ENCODE data around the gene HPSE2.
A peak's percentile ranks its signal among the peaks of the same experiment; 100 is the strongest.

Gene HPSE2

DNA sequence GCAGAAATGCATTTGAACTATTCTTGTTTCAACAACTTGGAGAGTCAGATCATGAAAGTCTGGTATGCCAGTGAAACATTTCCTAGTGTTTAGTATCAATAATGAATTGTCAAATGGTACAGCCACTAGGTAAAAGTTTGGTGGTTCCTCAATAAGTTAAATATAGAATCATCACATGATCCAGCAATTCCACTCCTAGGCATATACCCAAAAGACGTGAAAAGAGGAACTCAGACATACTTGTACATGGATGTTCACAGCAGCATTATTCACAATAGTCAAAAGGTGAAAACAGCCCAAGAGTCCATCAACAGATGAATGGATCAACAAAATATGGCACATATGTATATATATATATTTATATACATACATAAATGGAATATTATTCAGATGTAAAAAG lies 721.9 kb downstream of the HPSE2 start:
- TF ChIP-seq ZFX (IDR thresholded peaks at IDR 0.05): no peak
- H3K27ac ChIP-seq: no peak overlapping the region

DNA sequence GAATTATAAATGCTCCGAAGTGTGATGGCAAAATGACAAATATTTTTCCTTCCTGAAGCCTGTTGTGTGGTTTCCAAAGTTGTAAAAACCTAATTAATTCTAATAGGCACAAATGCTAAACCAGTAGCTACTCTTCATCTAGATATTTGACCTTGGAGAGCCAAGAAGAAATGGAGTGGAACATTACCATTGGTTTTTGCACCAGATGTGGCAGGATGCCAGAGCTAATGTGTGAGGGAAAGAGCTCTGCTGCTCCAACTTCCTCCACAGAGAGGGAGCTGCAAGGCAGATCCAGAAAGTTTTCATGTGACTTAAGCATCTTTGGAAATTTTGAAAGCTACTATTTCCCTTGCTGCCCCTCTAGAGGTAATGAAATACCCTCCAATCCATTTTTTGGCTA lies 723.8 kb downstream of the HPSE2 start:
- TF ChIP-seq ZFX (IDR thresholded peaks at IDR 0.05): no peak
- TF ChIP-seq, protein P1, sequence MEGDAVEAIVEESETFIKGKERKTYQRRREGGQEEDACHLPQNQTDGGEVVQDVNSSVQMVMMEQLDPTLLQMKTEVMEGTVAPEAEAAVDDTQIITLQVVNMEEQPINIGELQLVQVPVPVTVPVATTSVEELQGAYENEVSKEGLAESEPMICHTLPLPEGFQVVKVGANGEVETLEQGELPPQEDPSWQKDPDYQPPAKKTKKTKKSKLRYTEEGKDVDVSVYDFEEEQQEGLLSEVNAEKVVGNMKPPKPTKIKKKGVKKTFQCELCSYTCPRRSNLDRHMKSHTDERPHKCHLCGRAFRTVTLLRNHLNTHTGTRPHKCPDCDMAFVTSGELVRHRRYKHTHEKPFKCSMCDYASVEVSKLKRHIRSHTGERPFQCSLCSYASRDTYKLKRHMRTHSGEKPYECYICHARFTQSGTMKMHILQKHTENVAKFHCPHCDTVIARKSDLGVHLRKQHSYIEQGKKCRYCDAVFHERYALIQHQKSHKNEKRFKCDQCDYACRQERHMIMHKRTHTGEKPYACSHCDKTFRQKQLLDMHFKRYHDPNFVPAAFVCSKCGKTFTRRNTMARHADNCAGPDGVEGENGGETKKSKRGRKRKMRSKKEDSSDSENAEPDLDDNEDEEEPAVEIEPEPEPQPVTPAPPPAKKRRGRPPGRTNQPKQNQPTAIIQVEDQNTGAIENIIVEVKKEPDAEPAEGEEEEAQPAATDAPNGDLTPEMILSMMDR (conservative IDR thresholded peaks at IDR 0.05): no peak

DNA sequence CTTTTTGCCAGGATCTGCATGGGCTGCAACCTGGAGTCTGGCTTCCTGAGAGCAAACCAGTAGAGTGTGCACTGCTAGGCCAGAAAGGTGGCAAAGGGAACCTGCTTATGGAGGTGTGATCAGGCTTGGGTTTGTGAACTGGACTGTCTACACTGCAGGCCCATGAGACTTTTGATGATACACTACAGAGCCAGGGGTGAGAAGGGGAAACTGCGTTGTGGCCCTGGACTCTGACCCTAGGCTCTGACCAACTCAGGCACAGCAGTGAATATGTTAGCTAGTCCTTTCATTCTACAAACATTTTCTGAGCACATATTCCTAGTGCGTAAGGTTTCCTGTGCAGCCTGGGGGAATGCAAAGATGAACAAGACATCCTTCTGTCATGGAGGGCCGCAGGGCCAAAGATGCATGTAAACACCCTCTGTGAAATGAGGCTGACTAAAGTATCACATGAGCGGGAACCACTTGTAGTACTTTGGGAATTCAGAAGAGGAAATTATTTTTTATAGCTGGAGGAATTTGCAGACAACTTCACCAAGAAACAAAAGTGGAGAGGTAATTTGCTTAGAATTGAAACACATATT lies 725.1 kb downstream of the HPSE2 start:
- no peak overlapping the region for H3K27ac ChIP-seq
- no peak for TF ChIP-seq ZFX (IDR thresholded peaks at IDR 0.05)
- TF ChIP-seq, protein P1 (conservative IDR thresholded peaks at IDR 0.05): no peak

More for the DNA sequence above, 723.8 kb downstream of the HPSE2 start:
- H3K27ac ChIP-seq: no peak overlapping the region

DNA sequence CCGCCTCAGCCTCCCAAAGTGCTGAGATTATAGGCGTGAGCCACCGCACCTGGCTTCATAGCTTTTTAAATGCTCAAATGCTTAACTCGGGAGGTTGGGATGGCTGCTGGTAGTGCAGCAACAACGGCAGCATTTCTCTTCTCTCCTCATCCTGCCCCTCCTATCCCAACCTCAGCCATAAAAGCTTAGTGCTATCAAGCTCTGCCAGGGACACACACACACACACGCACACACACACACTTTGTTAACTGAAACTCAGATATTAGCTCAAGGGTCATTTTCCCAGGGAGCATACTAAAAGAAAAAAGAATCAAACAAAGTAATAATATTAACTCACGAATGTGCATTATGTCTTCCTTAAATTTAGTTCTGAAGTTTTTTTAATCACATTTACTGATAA lies 725.9 kb downstream of the HPSE2 start:
- TF ChIP-seq ZFX (IDR thresholded peaks at IDR 0.05): no peak
- TF ChIP-seq, protein P1 (conservative IDR thresholded peaks at IDR 0.05): no peak
- H3K27ac ChIP-seq: no peak overlapping the region

DNA sequence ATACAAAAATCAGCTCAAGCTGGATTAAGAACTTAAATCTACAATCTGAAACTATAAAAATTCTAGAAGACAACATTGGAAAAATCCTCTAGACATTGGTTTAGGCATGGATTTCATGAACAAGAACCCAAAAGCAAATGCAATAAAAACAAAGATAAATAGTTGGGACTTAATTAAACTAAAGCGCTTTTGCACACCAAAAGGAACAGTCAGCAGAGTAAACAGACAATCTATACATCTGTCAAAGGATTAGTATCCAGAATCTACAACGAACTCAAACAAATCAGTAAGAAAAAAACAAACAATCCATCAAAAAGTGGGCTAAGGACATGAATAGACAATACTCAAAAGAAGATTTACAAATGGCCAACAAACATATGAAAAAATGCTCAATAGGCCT lies 733.1 kb downstream of the HPSE2 start:
- peak overlapping the region; percentile 36; the same call in 1 of the 2 replicates for H3K27ac ChIP-seq

DNA sequence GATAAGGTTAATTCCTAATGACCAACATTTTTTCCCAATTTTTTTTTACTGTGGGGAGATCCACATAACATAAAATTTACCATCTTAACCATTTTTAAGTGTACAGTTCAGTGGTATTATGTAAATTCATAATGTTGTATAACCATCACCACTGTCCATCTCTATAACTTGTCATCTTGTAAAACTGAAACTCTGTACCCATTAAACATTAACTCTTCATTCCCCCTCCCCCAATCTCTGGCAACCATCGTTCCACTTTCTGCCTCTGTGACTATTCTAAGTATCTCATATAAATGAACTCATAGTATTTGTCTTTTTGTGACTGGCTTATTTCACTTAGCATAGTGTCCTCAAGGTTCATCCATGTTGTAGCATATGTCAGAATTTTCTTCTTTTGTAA lies 742.9 kb downstream of the HPSE2 start:
- no peak overlapping the region for H3K27ac ChIP-seq
- TF ChIP-seq, protein P1 (conservative IDR thresholded peaks at IDR 0.05): no peak

DNA sequence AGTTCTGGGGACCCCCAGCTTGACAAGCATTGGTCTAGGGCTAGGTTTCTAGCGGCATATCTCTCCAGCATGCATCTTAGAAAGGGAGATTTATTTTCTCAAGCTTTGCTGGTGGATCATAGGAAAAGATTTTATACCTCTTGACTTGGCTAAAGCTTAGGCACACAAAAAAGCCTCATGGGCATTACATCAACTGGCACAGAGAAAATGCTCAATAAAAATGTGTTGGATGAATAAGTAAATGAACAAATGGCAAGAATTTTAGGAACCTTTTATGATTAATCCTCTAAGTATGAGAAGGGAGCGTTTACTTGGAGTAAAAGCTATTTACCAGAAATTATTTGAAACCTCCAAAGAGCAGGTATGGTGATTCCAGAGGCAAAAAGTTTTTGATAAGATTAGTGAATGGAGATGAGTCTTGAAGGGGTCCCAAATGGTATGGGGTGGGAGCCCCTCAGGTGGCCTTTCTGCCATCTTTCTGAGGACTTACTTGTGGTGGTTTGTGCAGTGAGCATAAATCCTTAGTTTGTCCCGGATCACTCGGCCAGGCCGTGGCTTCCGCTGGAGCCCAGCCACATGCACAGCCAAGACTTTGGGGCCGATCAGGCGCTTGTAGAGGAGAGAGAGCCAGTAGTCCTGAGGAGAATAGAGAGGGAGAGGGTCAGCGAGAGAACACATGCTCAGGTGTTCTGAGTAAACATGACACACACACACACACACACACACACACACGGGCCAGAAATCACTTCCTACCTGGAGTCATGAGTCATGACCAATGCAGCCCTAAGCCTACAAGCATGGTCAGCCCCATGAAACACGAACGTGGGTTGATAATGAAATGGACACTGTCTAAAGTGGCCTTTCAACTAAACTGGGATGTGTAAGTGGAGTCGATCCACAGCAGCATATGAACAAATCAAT lies 745.8 kb downstream of the HPSE2 start:
- peak overlapping the region; percentile 54; the same call in 1 of the 2 replicates for H3K27ac ChIP-seq
- TF ChIP-seq ZFX (IDR thresholded peaks at IDR 0.05): no peak
- TF ChIP-seq, protein P1 (conservative IDR thresholded peaks at IDR 0.05): no peak

DNA sequence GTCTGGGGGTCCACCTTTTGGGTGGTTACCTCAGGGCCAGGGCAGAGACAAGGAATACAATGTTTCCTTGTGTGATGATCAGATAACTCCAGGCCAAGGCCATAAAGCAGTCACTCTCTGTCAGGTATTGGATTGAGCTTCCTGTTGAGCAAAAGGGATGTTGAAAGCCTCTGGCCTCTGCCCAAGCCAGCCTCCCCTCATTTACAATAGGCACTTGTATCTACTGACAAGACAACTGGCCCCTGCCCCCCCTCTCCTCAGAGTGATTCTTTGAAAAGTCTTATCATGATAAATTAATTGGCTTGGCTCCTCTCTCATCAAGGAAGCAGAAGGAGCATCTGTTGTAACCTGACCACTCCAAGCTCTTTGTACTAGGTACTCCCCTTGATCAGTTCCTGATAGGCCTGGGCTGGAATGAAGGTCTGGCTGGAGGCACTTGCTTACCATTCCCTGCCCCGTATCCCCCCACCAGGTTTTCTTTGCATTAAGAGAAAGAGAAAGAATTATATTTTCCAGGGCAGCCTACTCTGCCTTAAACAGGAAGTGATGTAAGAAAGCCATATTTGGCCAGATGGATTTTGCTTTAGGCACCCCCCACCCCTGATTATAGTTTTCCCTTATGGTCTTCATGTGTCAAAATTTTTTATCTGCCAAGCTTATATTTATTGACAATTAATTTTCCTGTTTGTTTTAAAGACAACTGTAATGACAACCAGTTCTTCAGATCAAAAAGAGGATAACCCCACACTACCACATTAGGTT lies 746.8 kb downstream of the HPSE2 start:
- H3K27ac ChIP-seq: peak overlapping the region; percentile 54; the same call in 1 of the 2 replicates
- TF ChIP-seq ZFX (IDR thresholded peaks at IDR 0.05): no peak
- TF ChIP-seq, protein P1 (conservative IDR thresholded peaks at IDR 0.05): no peak

Measured in C4-2B (cell line).